Measurements from ENCODE around the gene FBXO36. TPM values are rescaled to one million over a fixed set of nuclear protein-coding genes. Genes with fewer than 3 reads are reported as not detected.

The FBXO36 gene
- total RNA-seq, 2 experiments from 2014 or later: 1.5 TPM

GRCh38 chr2:230018153-230018552, 95.8 kb downstream of the FBXO36 start:
- intact Hi-C loops (cut with micrococcal nuclease): no loop called here
- H3K36me3 Mint-ChIP-seq: peaks cover 3% of the 10 kb centered on the region
- POLR2A ChIA-PET: no interaction called here
- no peaks in the 10 kb centered on the region for H3K4me1 Mint-ChIP-seq (ENCODE audit: low read depth)
- H3K4me3 Mint-ChIP-seq: no peak overlapping the region
- no peaks in the 10 kb centered on the region for H3K9me3 Mint-ChIP-seq
- DNase-seq: no peak
- no peaks in the 10 kb centered on the region for H3K27me3 Mint-ChIP-seq
- no peak overlapping the region for H3K27ac Mint-ChIP-seq
- CTCF ChIA-PET: interaction anchor here (1.1 to 1.7 kb wide), 2 partner anchors 10 to 49 kb away, joined by 3 to 8 read pairs; no protein-coding TSS in a partner anchor

- H3K4me1 Mint-ChIP-seq (ENCODE audit: low read depth): no peaks in the 10 kb centered on the region
- peaks cover 3% of the 10 kb centered on the region for H3K36me3 Mint-ChIP-seq
- no peaks in the 10 kb centered on the region for H3K27me3 Mint-ChIP-seq
- intact Hi-C loops (cut with micrococcal nuclease): no loop called here
- no peak overlapping the region for H3K4me3 Mint-ChIP-seq
- POLR2A ChIA-PET: no interaction called here
- H3K9me3 Mint-ChIP-seq: no peaks in the 10 kb centered on the region
- H3K27ac Mint-ChIP-seq: no peak overlapping the region
- CTCF ChIA-PET: interaction anchor here (1.3 kb wide), 1 partner anchor 11 kb away, joined by 4 read pairs; no protein-coding TSS in a partner anchor
- DNase-seq: no peak
Measured at GRCh38 chr2:230019742-230020141, 97.4 kb downstream of the FBXO36 start.

DNA sequence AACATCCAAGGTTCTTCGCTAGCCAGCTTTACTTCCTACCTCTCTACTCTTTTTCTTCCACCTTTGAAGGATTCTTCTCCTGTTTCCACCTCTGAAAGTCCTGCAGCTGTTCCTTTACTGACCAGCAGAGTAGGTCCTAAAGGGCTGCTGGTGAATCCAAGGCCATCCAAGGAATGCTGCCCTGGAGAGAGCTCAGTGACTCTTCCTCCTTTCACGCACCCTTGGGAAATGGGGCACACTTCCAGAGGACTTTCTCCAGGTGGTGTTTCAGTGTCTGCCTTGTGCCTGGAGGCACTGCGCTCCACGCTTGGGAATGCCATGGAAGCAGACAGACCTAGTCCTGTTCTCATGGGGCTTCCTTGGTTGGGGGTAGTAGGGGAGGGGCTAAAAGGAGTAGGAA, 101.0 kb downstream of the FBXO36 start:
- Mint-ChIP-seq H3K9me3 (no peaks in the 10 kb centered on the region), H3K27me3 (no peaks in the 10 kb centered on the region), H3K36me3 (no peaks in the 10 kb centered on the region), H3K27ac (no peak overlapping the region), H3K4me3 (no peak overlapping the region), H3K4me1 (ENCODE audit: low read depth) (no peaks in the 10 kb centered on the region)
- POLR2A ChIA-PET: no interaction called here
- DNase-seq: no peak
- CTCF ChIA-PET: interaction anchor here (1.3 to 1.8 kb wide), 2 partner anchors 9 to 44 kb away, joined by 3 to 7 read pairs; no protein-coding TSS in a partner anchor
- intact Hi-C loops (cut with micrococcal nuclease): no loop called here

GRCh38 chr2:230042195-230042594, 119.9 kb downstream of the FBXO36 start:
- no peaks in the 10 kb centered on the region for H3K4me1 Mint-ChIP-seq (ENCODE audit: low read depth)
- ChIA-PET POLR2A (no interaction called here), CTCF (interaction anchor here (1.8 kb wide), 1 partner anchor 25 kb away, joined by 5 read pairs; no protein-coding TSS in a partner anchor)
- H3K4me3 Mint-ChIP-seq: no peak overlapping the region
- no peaks in the 10 kb centered on the region for H3K9me3 Mint-ChIP-seq
- no peak overlapping the region for H3K27ac Mint-ChIP-seq
- no peak for DNase-seq
- intact Hi-C loops (cut with micrococcal nuclease): no loop called here
- peaks cover 1% of the 10 kb centered on the region for H3K27me3 Mint-ChIP-seq
- no peaks in the 10 kb centered on the region for H3K36me3 Mint-ChIP-seq

DNA sequence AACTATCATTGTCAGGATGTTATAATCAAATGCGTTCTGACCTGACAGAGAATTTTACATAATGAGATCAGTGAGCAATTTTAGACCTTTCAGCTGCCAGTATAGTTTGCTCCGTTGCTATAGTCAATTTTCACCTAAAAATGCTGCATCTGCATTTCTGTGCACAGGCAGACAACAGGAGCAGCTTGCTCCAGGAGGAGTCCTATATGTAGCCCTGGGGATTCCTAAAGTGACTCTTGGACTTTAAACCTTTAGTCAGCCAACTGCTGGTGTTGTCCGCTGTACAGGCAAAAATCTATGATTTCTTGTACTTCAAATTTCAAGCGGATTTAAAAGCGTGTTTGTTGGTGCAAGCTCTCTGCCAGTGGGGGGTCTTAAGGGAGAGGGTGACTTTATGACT, 120.7 kb downstream of the FBXO36 start:
- DNase-seq: no peak
- ChIA-PET CTCF (no interaction called here), POLR2A (no interaction called here)
- Mint-ChIP-seq H3K4me1 (ENCODE audit: low read depth) (no peaks in the 10 kb centered on the region), H3K27me3 (peaks cover 1% of the 10 kb centered on the region), H3K9me3 (no peaks in the 10 kb centered on the region), H3K27ac (no peak overlapping the region), H3K36me3 (no peaks in the 10 kb centered on the region), H3K4me3 (no peak overlapping the region)
- intact Hi-C loops (cut with micrococcal nuclease): no loop called here

DNA sequence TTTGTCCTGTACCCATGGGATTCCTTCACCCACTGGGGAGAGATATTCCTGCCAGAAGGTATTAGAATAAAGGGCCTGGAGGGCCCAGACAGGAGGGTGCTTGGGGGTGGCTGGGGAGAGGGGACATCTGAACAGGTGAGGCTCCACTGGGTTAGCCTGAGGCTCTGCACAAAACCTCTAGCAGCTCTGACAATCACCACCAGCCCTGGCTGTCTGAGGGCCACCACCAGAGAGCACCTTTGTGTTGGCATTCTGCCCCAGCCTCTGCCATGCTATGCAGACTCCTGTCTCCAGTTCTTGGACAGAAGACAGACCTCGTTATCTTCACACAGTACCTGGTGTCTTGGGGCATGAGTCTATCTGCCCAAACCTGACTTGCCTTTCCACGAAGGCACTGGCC, 121.2 kb downstream of the FBXO36 start:
- ChIA-PET CTCF (no interaction called here), POLR2A (no interaction called here)
- DNase-seq: no peak
- Mint-ChIP-seq H3K4me3 (no peak overlapping the region), H3K27ac (no peak overlapping the region), H3K36me3 (no peaks in the 10 kb centered on the region), H3K27me3 (no peaks in the 10 kb centered on the region), H3K4me1 (ENCODE audit: low read depth) (peaks cover 4% of the 10 kb centered on the region), H3K9me3 (no peaks in the 10 kb centered on the region)
- intact Hi-C loops (cut with micrococcal nuclease): no loop called here

DNA sequence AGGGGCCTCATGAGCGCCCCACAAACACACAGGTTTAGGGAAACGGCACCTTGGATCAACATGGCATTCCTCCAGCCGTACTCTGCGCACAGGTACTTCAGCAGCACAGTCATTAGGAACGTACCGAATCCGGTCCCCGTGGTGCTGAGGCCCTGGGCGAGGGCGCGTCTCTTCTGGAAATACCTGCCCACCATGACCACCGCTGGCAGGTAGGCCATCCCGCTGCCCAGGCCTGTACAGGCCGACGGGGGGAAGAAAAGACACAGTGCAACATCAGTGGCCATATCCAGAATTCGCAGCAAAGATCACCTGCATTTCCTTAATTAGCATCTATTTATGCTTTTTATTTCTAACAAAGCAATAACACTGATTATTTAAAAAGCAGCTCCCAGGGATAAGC, 124.2 kb downstream of the FBXO36 start:
- Mint-ChIP-seq H3K4me3 (no peak overlapping the region), H3K27me3 (no peaks in the 10 kb centered on the region), H3K36me3 (no peaks in the 10 kb centered on the region), H3K9me3 (no peaks in the 10 kb centered on the region), H3K4me1 (ENCODE audit: low read depth) (peaks cover 5% of the 10 kb centered on the region), H3K27ac (no peak overlapping the region)
- CTCF ChIA-PET: no interaction called here
- no peak for DNase-seq
- intact Hi-C loops (cut with micrococcal nuclease): no loop called here
- POLR2A ChIA-PET: no interaction called here

- ChIA-PET POLR2A (no interaction called here), CTCF (no interaction called here)
- no peak for DNase-seq
- Mint-ChIP-seq H3K4me1 (ENCODE audit: low read depth) (peaks cover 9% of the 10 kb centered on the region), H3K27me3 (no peaks in the 10 kb centered on the region), H3K27ac (no peak overlapping the region), H3K36me3 (no peaks in the 10 kb centered on the region), H3K9me3 (no peaks in the 10 kb centered on the region), H3K4me3 (no peak overlapping the region)
- intact Hi-C loops (cut with micrococcal nuclease): no loop called here
Measured at GRCh38 chr2:230048010-230048671, 125.8 kb downstream of the FBXO36 start.

- DNase-seq: no peak
- CTCF ChIA-PET: interaction anchor here (1.5 to 1.8 kb wide), 3 partner anchors 9 to 110 kb away, joined by 5 to 13 read pairs (median 6); no protein-coding TSS in a partner anchor
- Mint-ChIP-seq H3K4me1 (ENCODE audit: low read depth) (peaks cover 14% of the 10 kb centered on the region), H3K4me3 (no peak overlapping the region), H3K27ac (no peak overlapping the region), H3K36me3 (no peaks in the 10 kb centered on the region), H3K9me3 (no peaks in the 10 kb centered on the region), H3K27me3 (no peaks in the 10 kb centered on the region)
- POLR2A ChIA-PET: no interaction called here
- intact Hi-C loops (cut with micrococcal nuclease): no loop called here
Measured at GRCh38 chr2:230050136-230050535, 127.8 kb downstream of the FBXO36 start.

- Mint-ChIP-seq H3K4me3 (no peak overlapping the region), H3K27ac (no peak overlapping the region), H3K27me3 (no peaks in the 10 kb centered on the region), H3K4me1 (ENCODE audit: low read depth) (peaks cover 14% of the 10 kb centered on the region), H3K9me3 (no peaks in the 10 kb centered on the region), H3K36me3 (no peaks in the 10 kb centered on the region)
- ChIA-PET CTCF (no interaction called here), POLR2A (no interaction called here)
- DNase-seq: no peak
- intact Hi-C loops (cut with micrococcal nuclease): loop anchor here (2.0 kb wide), 1 partner anchor 15 kb away; no protein-coding TSS in a partner anchor
Measured at GRCh38 chr2:230052299-230052698, 130.0 kb downstream of the FBXO36 start.

DNA sequence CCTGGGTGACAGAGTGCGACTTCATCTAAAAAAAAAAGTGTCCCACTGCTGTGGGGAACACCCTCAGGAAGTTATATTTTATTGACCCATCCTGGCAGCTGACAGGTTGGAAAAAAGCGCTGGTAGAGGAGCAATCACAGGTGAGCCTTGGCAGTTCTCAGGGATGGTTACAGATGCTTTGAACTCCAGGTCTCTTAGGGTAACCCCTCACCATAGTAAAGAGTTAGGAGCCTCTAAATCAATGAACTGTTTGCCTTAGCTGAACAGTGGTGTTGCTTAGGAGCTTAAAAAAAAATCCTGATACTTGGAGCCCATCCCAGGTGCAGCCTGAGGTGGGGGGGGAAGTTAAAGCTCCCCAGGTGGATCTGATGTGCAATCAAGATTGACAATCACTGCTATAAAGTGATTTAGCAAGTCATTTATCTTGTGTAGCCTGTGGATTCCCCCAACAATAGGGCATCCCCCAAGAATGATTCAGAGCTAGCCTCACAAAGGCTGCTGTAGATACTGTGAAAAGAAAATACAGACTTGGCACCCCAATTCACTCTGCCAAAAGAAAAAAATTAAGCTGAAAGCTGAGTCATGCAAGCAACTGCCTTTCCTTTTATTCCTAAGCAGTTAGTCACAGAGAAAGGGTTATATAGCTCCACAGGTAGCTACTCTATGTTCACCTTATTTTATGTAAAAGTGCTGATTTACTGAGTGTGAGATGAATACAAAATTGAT, 131.6 kb downstream of the FBXO36 start:
- Mint-ChIP-seq H3K4me1 (ENCODE audit: low read depth) (peaks cover 9% of the 10 kb centered on the region), H3K9me3 (no peaks in the 10 kb centered on the region), H3K36me3 (no peaks in the 10 kb centered on the region), H3K27me3 (no peaks in the 10 kb centered on the region), H3K27ac (no peak overlapping the region), H3K4me3 (no peak overlapping the region)
- DNase-seq: peak; percentile 19
- POLR2A ChIA-PET: no interaction called here
- intact Hi-C loops (cut with micrococcal nuclease): loop anchor here (2.0 kb wide), 1 partner anchor 13 kb away; no protein-coding TSS in a partner anchor
- CTCF ChIA-PET: interaction anchor here (0.9 to 2.0 kb wide), 3 partner anchors 13 to 106 kb away, joined by 3 to 10 read pairs (median 4); no protein-coding TSS in a partner anchor

GRCh38 chr2:230060672-230061293, 138.5 kb downstream of the FBXO36 start:
- Mint-ChIP-seq H3K4me1 (ENCODE audit: low read depth) (peaks cover 13% of the 10 kb centered on the region), H3K9me3 (peaks cover 11% of the 10 kb centered on the region), H3K27ac (peak overlapping the region; percentile 50), H3K27me3 (no peaks in the 10 kb centered on the region), H3K4me3 (no peak overlapping the region), H3K36me3 (no peaks in the 10 kb centered on the region)
- POLR2A ChIA-PET: no interaction called here
- intact Hi-C loops (cut with micrococcal nuclease): no loop called here
- no peak for DNase-seq
- CTCF ChIA-PET: interaction anchor here (0.6 to 2.3 kb wide), 3 partner anchors 7 to 260 kb away, joined by 3 to 15 read pairs (median 3); partner anchors contain the start of gene SLC16A14

All from activated CD4-positive, alpha-beta memory T cell treated with anti-CD3 and anti-CD28 coated beads for 36 hours (primary cell).